Activated CD4-positive, alpha-beta T cell treated with anti-CD3 and anti-CD28 coated beads for 24 hours (primary cell): ENCODE results near the gene ASB15.

Source experiments
- DNase-seq, 2 donors: peaks; one replicate each; pipeline ENCODE4 v3.0.0-alpha.2; 2020; ENCODE audit warnings: low read depth in 2 of 2

Gene ASB15

DNA sequence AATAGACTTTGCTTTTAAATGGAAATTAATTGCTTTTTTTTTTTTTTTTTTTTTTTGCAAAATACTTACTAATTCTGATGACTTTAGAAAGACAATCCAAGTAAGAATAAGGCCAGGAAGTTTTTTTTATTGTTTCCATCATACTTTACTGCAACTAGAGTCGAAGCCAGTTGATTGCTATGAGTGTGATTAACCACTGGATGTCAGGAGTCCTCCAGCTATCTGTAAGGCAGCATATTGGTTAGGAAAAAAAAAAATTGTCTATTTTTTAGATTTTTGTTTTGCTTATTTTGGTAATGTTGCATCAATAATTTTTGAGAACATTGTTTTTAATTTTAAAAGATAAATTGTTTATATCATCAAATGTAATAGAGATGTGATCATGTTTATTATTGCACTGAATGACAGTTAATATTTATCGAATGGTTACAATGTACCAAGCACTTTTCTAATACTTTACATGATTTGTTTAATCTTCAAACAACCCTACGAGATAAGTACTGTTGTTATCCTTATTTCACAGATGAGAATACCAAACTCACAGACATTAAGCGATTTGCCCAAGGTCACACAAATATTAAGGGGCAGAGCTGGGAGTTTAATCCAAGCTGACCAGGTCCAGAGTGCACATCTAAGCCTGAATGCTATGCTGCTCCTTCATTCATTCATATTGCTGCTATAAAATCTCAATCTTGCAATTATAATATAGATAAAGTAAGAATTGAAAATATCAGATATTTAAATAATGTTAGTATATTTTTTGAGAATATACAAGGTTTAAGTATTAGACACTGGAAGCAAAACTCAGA is 34.1 kb downstream of the ASB15 start:
- DNase-seq: no peak

DNA sequence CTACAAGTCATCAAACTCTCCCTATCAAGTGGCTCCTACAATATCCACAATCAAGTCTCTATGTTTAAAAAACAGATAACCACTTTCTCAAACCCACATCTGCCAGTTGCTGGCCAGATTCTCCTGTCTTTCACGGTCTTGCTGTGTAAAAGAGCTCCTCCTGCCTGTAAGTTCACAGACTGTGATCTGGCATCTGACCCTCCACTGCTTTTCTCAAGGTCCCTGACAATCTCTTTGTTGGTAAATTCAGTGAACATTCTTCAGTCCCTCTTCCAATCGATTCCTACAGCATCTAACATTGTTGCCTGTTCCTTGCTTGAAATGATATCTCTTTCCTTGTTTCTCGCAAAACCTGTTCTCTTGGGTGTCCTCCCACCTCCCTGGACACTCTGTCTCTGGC is 35.6 kb downstream of the ASB15 start:
- DNase-seq: no peak

DNA sequence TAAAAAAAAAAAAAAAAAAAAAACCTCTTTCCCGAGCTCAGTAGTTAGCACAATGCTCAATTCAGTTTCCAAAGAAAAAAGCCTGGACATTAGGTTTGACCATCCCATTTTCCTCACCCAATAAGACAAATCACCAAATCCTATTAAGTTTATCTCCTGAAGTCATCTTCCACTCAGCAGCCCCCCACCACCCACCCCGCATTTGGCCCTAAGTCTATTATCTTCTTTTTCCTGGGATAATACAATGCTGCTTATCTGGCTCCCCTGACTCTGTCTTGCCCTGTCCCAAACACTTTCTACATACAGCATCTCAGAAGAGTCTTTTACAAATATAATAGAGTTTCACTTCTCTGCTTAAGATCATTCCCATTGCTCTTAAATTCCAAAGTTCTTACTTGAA is 36.3 kb downstream of the ASB15 start:
- no peak for DNase-seq

DNA sequence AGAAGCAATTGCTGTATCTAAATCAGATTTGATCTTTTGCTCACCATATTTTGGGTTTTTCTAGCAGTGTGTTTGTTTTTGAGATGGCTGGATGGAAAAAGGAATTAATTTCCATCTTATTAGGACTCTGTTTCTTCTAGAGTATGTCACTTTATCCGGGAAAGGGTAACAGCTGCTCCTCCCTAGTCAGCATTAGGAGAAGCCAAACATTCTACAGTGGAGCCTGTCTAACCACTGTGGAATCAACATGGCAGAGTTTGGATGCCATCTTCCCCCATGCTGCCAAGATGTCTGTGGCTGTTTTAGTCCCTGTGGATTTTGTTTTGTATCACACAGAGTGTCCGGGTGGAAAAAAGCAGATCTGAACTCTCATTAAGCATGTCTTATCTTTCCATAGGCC is 38.0 kb downstream of the ASB15 start:
- DNase-seq: no peak

DNA sequence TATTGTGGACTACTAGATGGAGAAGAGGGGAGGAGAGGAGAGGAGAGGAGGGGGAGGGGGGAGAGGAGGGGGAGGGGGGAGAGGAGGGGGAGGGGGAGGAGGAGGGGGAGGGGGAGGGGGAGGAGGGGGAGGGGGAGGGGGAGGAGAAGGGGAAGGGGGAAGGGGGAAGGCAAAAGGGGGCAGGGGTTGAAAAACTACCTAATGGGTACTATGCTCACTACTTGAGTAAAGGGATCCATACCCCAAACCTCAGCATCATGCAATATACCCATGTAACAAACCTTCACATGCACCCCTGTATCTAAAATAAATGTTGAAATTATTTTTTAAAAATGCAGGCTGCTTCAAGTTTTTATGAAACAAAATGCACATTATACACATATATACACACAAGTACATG is 39.0 kb downstream of the ASB15 start:
- no peak for DNase-seq

DNA sequence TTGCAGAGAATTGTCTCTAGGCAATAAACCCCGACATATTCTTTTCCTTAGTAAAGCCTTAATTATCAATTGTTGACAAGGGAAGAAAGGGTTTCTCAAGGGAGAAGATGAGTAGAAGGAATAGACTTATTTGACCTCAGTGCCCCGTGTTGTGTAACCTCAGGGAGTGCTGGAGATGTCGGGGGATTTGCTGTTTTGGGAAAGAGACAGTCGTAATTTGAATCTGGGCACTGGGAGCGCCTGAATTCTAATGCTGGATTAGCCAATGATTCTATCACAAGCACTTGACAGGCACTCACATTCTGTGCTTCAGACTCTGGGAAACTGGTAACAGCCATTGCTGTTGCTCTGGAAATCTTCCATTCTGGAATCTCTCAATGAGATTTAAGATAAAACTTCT is 40.3 kb downstream of the ASB15 start:
- DNase-seq: no peak

DNA sequence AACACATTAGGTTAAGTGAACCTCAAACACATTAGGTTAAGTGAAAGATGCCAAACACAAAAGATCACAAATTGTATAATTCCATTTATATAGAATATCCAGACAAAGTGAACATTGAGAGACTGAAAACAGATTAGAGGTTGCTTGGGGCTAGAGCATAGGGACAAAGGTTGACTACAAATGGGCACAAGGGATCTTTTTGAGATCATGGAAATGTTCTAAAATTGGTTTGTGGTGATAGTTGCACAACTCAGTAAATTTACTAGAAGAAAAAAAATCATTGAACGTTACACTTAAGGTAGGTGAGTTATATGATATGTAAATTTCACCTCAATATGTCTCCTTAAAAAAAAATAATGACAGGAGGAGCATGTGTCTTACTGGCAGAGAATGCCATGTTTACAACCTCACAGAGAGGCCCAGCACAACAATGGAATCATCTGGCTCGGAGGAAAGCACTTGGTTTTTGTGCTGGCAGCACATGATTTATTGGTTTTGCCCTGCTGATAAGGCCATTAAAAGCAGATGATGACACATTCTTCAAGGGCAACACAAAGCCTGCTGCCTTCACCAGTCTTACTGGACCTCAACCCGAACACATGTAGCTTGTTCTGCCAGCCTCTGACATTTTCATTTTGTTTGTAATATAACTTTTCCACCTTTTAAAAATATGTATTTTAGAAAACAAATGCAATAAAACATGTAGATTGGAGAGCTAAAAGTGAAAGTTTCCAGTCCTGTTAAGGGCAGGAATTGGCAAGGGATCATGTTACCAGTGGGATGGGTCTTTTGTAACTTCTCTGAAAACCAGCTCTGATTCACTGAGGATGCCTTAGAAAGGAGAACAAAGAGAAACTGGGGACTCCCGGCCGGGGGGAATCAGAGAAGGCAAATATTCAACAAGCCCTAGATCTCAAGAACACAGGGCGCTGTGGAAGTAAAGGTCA is 42.1 kb downstream of the ASB15 start:
- no peak for DNase-seq

DNA sequence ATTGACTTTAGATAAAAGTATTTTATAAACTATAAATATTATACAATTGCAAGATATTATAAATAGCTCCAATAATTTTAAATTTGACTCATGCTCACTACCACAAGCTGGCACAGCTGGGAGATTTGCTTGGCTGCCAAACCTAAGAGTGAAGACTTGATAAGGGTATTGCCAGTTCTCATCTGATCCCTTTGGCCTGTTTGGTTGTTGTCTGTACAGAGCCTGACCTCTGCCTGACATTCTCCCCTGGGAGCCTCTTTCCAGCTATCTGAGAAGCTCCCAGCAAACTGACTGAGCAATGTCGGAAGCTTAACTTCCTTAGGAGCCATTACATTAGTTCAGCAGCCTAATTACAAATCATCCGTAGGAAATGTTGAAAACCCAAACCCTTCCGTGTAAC is 43.9 kb downstream of the ASB15 start:
- no peak for DNase-seq

DNA sequence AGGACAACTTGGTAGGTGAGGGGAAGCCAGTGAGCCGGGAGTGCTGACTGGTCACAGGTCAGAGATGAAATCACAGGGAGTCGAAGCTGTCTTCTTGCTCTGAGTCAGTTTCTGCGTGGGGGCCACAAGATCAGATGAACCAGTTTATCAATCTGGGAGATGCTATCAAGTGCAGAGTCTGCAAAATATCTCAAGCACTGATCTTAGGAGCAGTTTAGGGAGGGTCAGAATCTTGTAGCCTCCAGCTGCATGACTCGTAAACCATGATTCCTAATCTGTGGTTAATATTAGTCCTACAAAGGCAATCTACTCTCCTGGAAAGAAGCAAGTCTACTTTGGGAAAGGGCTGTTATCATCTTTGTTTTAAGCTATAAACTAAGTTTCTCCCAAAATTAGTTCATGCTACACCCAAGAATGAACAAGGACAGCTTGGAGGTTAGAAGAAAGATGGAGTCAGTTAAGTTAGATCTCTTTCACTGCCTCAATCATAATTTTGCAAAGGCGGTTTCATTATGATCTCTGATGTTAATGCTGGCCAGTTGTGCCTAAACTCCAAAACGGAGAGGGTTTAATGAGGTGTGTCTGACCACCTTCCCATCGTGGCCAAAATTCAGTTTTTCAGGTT is 45.6 kb downstream of the ASB15 start:
- DNase-seq: no peak

DNA sequence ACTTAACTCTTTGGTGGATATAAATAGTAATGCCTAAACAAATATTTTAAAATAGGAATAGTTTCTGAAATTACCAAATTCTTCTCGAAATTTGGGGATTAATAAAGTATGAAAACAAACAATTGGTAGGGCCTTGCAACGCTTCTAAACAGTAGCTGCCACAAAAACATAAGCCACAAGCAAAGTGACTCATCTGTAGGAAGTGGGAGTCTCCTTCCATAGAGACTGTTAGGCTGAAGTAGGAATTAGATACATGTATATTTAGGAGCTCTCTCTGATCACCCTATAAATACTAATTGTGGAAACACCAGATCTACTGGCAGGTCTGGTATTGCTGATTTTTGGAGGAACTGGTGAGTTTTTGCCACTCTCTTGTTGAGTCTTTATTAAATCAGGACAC is 48.3 kb downstream of the ASB15 start:
- no peak for DNase-seq

DNA sequence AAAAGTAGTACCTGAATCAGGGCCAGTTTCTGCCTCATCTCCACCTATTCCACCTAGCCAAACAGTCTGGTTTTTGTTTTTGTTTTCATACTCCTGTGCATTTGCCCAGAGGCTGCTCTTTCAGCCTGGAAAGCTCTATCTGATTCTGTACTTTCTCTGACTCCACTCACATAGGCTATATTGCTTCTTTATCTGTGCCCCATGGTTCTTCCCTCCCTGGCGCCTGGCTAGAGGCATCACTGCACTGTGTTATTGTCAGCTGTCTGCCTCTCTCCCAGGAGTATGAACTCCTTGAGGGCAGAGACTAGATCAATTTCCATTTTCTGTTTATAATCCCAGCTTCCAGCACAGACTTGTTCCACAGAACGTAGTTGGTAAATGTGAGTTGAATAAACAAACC is 49.0 kb downstream of the ASB15 start:
- DNase-seq: no peak

DNA sequence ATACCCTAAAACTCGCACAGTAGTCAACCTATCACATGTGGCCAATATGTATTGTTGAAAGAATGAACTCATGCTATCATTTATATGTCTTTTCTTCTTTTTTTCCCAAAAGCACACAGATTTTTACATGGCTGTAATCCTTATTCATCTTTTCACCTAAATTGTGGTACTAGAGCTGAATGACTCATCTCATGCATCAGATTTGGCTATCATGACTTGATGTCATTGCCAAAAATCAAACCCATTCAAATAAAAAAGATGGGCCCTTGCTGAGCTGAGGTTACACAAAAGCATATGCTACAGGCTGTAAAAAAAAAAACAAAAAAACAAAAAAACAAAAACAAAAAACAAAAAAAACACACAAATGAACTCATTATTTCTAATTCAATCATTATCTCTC is 50.8 kb downstream of the ASB15 start:
- no peak for DNase-seq

DNA sequence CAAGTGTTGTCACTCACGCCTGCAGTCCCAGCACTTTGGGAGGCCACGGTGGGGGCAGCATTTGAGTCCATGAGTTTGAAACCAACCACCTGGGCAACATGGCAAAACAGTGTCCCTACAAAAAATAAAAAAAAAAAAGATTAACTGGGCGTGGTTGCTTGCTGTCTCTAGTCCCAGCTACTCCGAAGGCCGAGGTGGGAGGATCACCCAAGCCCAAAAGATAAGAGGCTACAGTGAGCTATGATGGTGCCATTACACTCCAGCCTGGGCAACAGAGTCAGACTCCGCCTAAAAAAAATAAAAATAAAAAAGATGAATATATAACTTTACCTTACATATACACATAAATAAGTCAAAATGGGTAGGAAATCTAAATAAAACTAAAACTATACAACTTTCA is 51.5 kb downstream of the ASB15 start:
- no peak for DNase-seq

DNA sequence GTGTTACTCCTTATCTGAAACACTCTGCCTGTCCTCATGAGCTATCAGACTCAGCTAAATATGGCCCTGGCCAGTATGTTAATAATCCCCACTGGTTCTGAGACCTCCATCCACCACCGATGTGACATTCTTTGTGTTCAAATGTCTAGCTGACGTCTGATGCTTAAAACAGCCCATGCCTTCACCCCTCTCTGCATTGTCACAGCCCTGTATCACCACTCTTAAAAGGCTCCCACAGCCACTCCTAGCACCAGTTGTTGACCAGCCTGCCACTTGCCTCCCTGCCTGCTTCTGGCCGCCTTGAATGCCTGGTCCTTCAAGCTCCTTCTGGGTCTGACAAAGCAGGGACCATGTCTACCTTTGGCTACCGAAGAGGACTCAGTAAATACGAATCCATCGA is 54.0 kb downstream of the ASB15 start, which contains the start of gene LMOD2:
Gene LMOD2, plus strand, starts transcription at position 253 of the 400 bp plus-strand sequence. Its CDS starts 98 bp downstream, at position 351.
- DNase-seq: no peak

DNA sequence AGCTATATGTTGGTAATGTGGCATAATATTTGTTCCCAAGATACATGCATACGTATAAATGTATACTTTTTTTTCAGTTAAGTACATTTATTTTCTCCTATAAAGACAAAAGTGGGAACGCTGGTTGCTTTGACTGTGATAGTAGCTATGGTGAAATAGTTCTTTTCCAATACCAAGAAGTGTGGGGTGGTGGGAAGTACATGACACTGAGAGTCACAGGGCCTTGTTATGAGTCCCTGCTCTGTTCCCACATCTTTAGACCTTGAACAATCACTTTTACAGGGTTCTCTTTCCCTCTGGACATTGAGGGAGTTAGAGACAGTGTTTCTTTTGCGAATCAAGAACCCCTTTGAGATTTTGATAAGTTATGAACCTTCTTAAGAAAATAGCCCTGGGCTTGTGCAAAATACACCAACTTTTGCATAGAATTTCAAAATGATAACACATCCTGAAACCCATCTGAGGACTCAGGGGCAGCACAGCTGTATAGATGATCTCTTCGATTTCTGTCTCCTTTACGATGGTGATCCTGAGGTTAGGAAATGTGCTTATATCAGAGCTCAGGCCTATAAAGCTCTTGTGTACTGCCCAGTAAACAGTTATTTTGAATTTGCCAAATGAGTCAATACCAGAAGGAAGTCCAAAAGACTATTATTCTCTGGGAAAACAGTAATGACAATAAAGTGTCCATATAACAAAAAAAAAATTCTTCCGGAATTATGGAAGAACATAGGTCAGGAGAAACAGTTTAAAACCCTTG is 55.1 kb downstream of the ASB15 start:
- no peak for DNase-seq

DNA sequence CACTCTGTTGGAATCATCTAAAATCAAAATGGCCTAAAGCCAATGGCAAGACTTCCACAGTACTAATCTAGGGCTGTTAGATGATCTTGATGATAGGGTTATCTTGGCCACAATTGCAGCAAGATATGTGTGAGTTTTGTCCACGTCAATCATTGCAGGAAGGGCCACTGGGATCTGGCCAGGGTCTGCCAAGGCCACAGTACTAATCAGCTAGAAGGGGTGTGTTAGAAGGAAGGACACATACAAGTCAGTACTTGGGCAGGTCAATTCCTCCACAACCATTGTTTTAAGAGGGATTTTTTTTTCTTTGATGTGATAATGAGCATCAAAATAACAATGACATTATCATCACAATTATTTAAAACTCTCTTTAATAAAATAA is 55.7 kb downstream of the ASB15 start:
- no peak for DNase-seq

DNA sequence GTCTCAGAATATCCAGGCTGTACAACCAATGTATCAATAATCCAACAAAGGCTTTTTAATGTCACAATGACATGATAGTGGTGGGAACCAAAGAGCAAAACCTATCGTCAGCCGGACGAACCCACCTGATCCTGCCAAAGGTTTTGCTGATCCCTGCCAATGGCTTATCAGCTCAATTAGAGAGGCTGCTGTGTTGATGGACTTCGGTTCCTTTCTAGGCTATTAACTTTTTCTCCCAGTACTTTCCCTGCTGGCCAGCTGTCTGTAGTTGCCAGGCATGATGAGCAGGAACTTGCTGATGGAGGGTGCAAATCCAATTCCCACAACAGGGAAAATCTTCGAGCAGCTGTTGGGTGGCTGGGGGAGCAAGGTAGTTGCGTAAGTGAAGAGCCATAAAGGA is 56.4 kb downstream of the ASB15 start:
- no peak for DNase-seq

DNA sequence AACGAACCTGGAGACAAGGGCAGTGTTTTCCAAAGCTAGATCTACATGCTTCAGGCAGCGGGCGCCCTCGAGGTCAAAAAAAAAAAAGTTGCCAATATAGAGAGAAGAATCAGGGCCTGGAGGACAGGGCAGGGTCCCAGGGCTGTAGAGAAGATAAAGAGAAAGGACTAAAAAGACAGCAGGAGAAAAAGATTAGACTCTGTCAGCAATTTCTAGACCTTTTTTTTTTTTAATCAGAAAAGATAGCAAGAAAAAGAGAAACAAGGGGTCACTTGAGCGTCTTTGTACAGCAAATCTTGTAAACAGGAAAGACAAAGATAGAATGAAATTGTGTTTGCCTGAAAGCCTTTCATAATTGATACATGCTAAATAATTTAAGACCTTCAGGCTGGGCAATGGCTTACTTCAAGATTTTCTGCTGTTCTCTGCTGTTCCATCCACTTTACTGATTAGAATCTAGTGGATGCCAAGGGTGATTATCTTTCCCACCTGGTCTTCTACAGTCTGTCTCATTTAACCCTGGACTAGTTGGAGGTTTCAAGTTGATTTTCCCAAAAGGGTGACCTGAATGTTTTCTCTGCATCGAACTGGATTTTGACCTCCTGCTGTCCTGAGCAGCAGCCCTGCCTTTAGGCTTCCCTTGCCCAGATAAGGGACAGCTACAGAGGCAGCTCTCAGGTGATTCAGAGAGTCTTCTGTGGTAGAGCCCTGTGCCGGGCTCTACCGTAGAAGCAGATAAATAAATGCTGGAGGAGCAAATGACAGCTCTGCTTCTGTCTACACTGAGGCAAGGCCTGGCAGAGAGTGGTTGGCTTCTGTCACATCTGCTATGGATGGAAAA is 59.1 kb downstream of the ASB15 start:
- DNase-seq: no peak

DNA sequence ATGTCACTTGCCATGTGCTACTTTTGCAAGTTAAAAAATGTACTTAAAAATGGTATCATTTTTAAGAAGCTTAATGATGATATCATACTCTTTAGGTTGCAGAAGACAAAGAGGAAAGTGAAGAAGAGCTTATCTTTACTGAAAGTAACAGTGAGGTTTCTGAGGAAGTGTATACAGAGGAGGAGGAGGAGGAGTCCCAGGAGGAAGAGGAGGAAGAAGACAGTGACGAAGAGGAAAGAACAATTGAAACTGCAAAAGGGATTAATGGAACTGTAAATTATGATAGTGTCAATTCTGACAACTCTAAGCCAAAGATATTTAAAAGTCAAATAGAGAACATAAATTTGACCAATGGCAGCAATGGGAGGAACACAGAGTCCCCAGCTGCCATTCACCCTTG is 60.1 kb downstream of the ASB15 start:
- no peak for DNase-seq

DNA sequence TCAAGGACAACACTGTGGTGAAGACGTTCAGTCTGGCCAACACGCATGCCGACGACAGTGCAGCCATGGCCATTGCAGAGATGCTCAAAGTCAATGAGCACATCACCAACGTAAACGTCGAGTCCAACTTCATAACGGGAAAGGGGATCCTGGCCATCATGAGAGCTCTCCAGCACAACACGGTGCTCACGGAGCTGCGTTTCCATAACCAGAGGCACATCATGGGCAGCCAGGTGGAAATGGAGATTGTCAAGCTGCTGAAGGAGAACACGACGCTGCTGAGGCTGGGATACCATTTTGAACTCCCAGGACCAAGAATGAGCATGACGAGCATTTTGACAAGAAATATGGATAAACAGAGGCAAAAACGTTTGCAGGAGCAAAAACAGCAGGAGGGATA is 60.7 kb downstream of the ASB15 start:
- no peak for DNase-seq

DNA sequence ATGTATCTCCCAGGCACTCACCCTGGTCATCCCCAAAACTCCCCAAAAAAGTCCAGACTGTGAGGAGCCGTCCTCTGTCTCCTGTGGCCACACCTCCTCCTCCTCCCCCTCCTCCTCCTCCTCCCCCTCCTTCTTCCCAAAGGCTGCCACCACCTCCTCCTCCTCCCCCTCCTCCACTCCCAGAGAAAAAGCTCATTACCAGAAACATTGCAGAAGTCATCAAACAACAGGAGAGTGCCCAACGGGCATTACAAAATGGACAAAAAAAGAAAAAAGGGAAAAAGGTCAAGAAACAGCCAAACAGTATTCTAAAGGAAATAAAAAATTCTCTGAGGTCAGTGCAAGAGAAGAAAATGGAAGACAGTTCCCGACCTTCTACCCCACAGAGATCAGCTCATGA is 61.1 kb downstream of the ASB15 start:
- no peak for DNase-seq
